ENCODE results near the gene ADARB1. TPM values are rescaled to one million over a fixed set of nuclear protein-coding genes. Genes with fewer than 3 reads are reported as not detected.
"Not testable (repeated sequence)": the region's sequence is repeated elsewhere in the genome, so short reads cannot be mapped to it uniquely, and the experiment has no call there.

ADARB1 gene
- total RNA-seq, 1 donor from 2014 or later: 18.8 TPM

GRCh38 chr21:45133574-45134278 is 59.3 kb downstream of the ADARB1 start:
- not testable (repeated sequence) for DNase-seq (ENCODE audit: low read depth, low spot score)

GRCh38 chr21:45134279-45135076 is 60.1 kb downstream of the ADARB1 start:
- no peak for DNase-seq (ENCODE audit: low read depth, low spot score)

- no peak for DNase-seq (ENCODE audit: low read depth, low spot score)
Measured at GRCh38 chr21:45135122-45135521, 60.7 kb downstream of the ADARB1 start.

GRCh38 chr21:45135868-45136267 is 61.5 kb downstream of the ADARB1 start:
- no peak for DNase-seq (ENCODE audit: low read depth, low spot score)

GRCh38 chr21:45136500-45136899 is 62.1 kb downstream of the ADARB1 start:
- no peak for DNase-seq (ENCODE audit: low read depth, low spot score)

- DNase-seq (ENCODE audit: low read depth, low spot score): peak; percentile 58
Measured at GRCh38 chr21:45136927-45137611, 62.7 kb downstream of the ADARB1 start.

- no peak for DNase-seq (ENCODE audit: low read depth, low spot score)
Measured at GRCh38 chr21:45137612-45137937, 63.2 kb downstream of the ADARB1 start.

- peak; percentile 43 for DNase-seq (ENCODE audit: low read depth, low spot score)
Measured at GRCh38 chr21:45138199-45139002, 64.0 kb downstream of the ADARB1 start.

GRCh38 chr21:45139003-45139360 is 64.6 kb downstream of the ADARB1 start:
- DNase-seq (ENCODE audit: low read depth, low spot score): not testable (repeated sequence)

- no peak for DNase-seq (ENCODE audit: low read depth, low spot score)
Measured at GRCh38 chr21:45139473-45139872, 65.1 kb downstream of the ADARB1 start.

- DNase-seq (ENCODE audit: low read depth, low spot score): peak; percentile 84
Measured at GRCh38 chr21:45140346-45140940, 66.1 kb downstream of the ADARB1 start.

GRCh38 chr21:45140944-45141343 is 66.6 kb downstream of the ADARB1 start:
- DNase-seq (ENCODE audit: low read depth, low spot score): not testable (repeated sequence)

GRCh38 chr21:45141507-45141906 is 67.1 kb downstream of the ADARB1 start:
- DNase-seq (ENCODE audit: low read depth, low spot score): no peak

- DNase-seq (ENCODE audit: low read depth, low spot score): no peak
Measured at GRCh38 chr21:45142469-45143308, 68.3 kb downstream of the ADARB1 start.

GRCh38 chr21:45143855-45144254 is 69.5 kb downstream of the ADARB1 start:
- no peak for DNase-seq (ENCODE audit: low read depth, low spot score)

GRCh38 chr21:45145146-45145545 is 70.8 kb downstream of the ADARB1 start:
- no peak for DNase-seq (ENCODE audit: low read depth, low spot score)

- DNase-seq (ENCODE audit: low read depth, low spot score): not testable (repeated sequence)
Measured at GRCh38 chr21:45145846-45146245, 71.5 kb downstream of the ADARB1 start.

- DNase-seq (ENCODE audit: low read depth, low spot score): no peak
Measured at GRCh38 chr21:45146306-45146705, 71.9 kb downstream of the ADARB1 start.

- DNase-seq (ENCODE audit: low read depth, low spot score): no peak
Measured at GRCh38 chr21:45146801-45147200, 72.4 kb downstream of the ADARB1 start.

All from pulmonary artery endothelial cell (primary cell).